Neural cell (in vitro differentiated cells): ENCODE data around the gene BIN2.
"Not testable (repeated sequence)": the region's sequence is repeated elsewhere in the genome, so short reads cannot be mapped to it uniquely, and the experiment has no call there.

ENCODE experiments used
- CTCF ChIP-seq: fragments of 450-650 bp; IDR thresholded peaks from 2 replicates; pipeline ENCODE4 v1.5.1; 2014; ENCODE audit warnings: antibody characterized with exemption, mild to moderate bottlenecking, moderate library complexity; ENCODE audit not compliant: poor library complexity, severe bottlenecking
- EP300 ChIP-seq: fragments of 450-650 bp; conservative IDR thresholded peaks from 2 replicates; pipeline ENCODE4 v1.6.1; 2014; ENCODE audit warnings: antibody characterized with exemption, mild to moderate bottlenecking, moderate library complexity; ENCODE audit not compliant: poor library complexity, severe bottlenecking
- RAD21 ChIP-seq: fragments of 450-650 bp; conservative IDR thresholded peaks from 2 replicates; pipeline ENCODE4 v1.6.1; 2014; ENCODE audit warnings: antibody characterized with exemption, mild to moderate bottlenecking, moderate library complexity
- TAF1 ChIP-seq: IDR thresholded peaks from 2 replicates; pipeline ENCODE4 v1.6.1; 2012; ENCODE audit warnings: low read depth

- TF ChIP-seq TAF1, CTCF, RAD21, EP300: not testable (repeated sequence)
Measured at GRCh38 chr12:51300768-51301167, 23.2 kb downstream of the BIN2 start.
